Keratinocyte (primary cell): ENCODE results near the gene NPS. TPM values are rescaled to one million over a fixed set of nuclear protein-coding genes. Genes with fewer than 3 reads are reported as not detected.

Experiments
- DNase-seq: peaks from one replicate; pipeline ENCODE4 v3.0.0-alpha.2; 2011; ENCODE audit warnings: low read depth, missing footprints, low spot score
- FAIRE-seq: peaks from 2 replicates; lab custom pipeline; 2011; peaks lifted over from hg19 to GRCh38; lab: Jason Lieb, UNC
- H2AFZ ChIP-seq: 2 replicates; pipeline ENCODE4 v1.6.0; 2012; ENCODE audit warnings: low read length, control low read depth, inconsistent platforms; ENCODE audit not compliant: control insufficient read depth
- H3K27ac ChIP-seq: 2 replicates; pipeline ENCODE4 v1.5.1; 2011; ENCODE audit warnings: low read length; ENCODE audit not compliant: control insufficient read depth, insufficient read depth
- H3K27me3 ChIP-seq: 3 replicates; pipeline ENCODE4 v1.6.0; 2011; ENCODE audit warnings: low read length; ENCODE audit not compliant: control insufficient read depth, insufficient read depth; ENCODE audit errors: extremely low read depth
- H3K36me3 ChIP-seq, 2 experiments: 2 replicates in 1 of 2; 3 replicates in 1 of 2; pipeline ENCODE4 v1.5.1; 2011; ENCODE audit warnings: low read length in 2 of 2, mild to moderate bottlenecking in 1 of 2; ENCODE audit not compliant: control insufficient read depth in 2 of 2, insufficient read depth in 2 of 2; ENCODE audit errors: extremely low read depth in 1 of 2
- H3K4me1 ChIP-seq: 3 replicates; pipeline ENCODE4 v1.5.1; 2011; ENCODE audit warnings: low read length; ENCODE audit not compliant: control insufficient read depth, insufficient read depth; ENCODE audit errors: extremely low read depth
- H3K4me2 ChIP-seq: 3 replicates; pipeline ENCODE4 v1.6.0; 2011; ENCODE audit warnings: low read depth, low read length; ENCODE audit not compliant: control insufficient read depth, insufficient read depth; ENCODE audit errors: extremely low read depth
- H3K4me3 ChIP-seq, 3 experiments: fragments of 200-600 bp in 1 of 3; sonication (generic) in 1 of 3; 2 replicates in 2 of 3; 3 replicates in 1 of 3; pipeline ENCODE4 v1.5.1; 2011 to 2016; ENCODE audit warnings: low read length in 3 of 3, mild to moderate bottlenecking in 3 of 3, control low read depth in 2 of 3, inconsistent platforms in 1 of 3, low read depth in 1 of 3, mixed read lengths in 1 of 3, mixed run types in 1 of 3, moderate library complexity in 1 of 3; ENCODE audit not compliant: control insufficient read depth in 2 of 3, insufficient read depth in 2 of 3; ENCODE audit errors: extremely low read depth in 1 of 3
- H3K79me2 ChIP-seq: 2 replicates; pipeline ENCODE4 v1.6.0; 2012; ENCODE audit warnings: low read length; ENCODE audit not compliant: control insufficient read depth, insufficient read depth
- H3K9ac ChIP-seq: 3 replicates; pipeline ENCODE4 v1.6.0; 2011; ENCODE audit warnings: low read length; ENCODE audit not compliant: control insufficient read depth, insufficient read depth; ENCODE audit errors: extremely low read depth
- H3K9me1 ChIP-seq: 3 replicates; pipeline ENCODE4 v1.6.0; 2011; ENCODE audit warnings: low read length; ENCODE audit not compliant: control insufficient read depth, insufficient read depth; ENCODE audit errors: extremely low read depth
- H3K9me3 ChIP-seq: 2 replicates; pipeline ENCODE4 v1.5.1; 2012; ENCODE audit warnings: low read depth, low read length; ENCODE audit not compliant: control insufficient read depth
- H4K20me1 ChIP-seq: 3 replicates; pipeline ENCODE4 v1.6.0; 2011; ENCODE audit warnings: low read length; ENCODE audit not compliant: control insufficient read depth, insufficient read depth; ENCODE audit errors: extremely low read depth
- EZH2 ChIP-seq: IDR thresholded peaks from one replicate; pipeline ENCODE4 v1.6.1; 2012; ENCODE audit warnings: inconsistent platforms, mild to moderate bottlenecking, low read length, moderate library complexity
- dilution Hi-C: fragments of 300-500 bp; cut with MboI; formaldehyde crosslinking; loops from one replicate; pipeline ENCODE4 v1.7.0; 2020; ENCODE audit warnings: low sequenced_read_pairs; ENCODE audit not compliant: extremely low pct_ligation_motif_present
- polyA plus RNA-seq, 5 experiments: library from polyadenylated mRNA; depleted of rRNA in 3 of 5; stranded (reverse) in 3 of 5; stranded (forward) in 1 of 5; unstranded in 1 of 5; fragments of >200 nt; gene quantifications; 1 replicate in 1 of 5; 2 replicates in 3 of 5; 3 replicates in 1 of 5; pipeline versions ENCODE4 v1.2.1 to v1.2.3, GENCODE V29; 2011 to 2012; ENCODE audit warnings: missing spikeins in 2 of 5, low read depth in 1 of 5, low replicate concordance in 1 of 5
- TF ChIP-seq, protein P1 (sequence below), 3 experiments: IDR thresholded peaks in 1 of 3; conservative IDR thresholded peaks in 1 of 3; optimal IDR thresholded peaks in 1 of 3; 2 replicates in 2 of 3; 3 replicates in 1 of 3; pipeline versions ENCODE3 to v1.5.1; 2011; ENCODE audit warnings: low read length in 3 of 3, mild to moderate bottlenecking in 3 of 3, moderate library complexity in 2 of 3, control low read depth in 1 of 3, inconsistent platforms in 1 of 3; ENCODE audit not compliant: insufficient read depth in 2 of 3; ENCODE audit errors: extremely low read depth in 1 of 3

NPS gene
- polyA plus RNA-seq, 1 donor (not counting 4 experiments of a cell fraction or from before 2014, with no cell fraction given) = not detected

- H3K36me3 ChIP-seq = no peaks in the 10 kb centered on the region
- FAIRE-seq (no peak), DNase-seq (no peak)
- no peaks in the 10 kb centered on the region for H4K20me1 ChIP-seq
- peaks cover 1% of the 10 kb centered on the region for H3K9me3 ChIP-seq
- H3K9me1 ChIP-seq = no peaks in the 10 kb centered on the region
- no peak overlapping the region for H3K4me3 ChIP-seq
- H3K4me1 ChIP-seq = no peaks in the 10 kb centered on the region
- H3K79me2 ChIP-seq = no peaks in the 10 kb centered on the region
- dilution Hi-C loops = no loop called here
- H3K27ac ChIP-seq = no peak overlapping the region
- H2AFZ ChIP-seq = no peak overlapping the region
- no peaks in the 10 kb centered on the region for H3K27me3 ChIP-seq
- H3K9ac ChIP-seq = no peak overlapping the region
- no peak overlapping the region for H3K4me2 ChIP-seq
- no peak for TF ChIP-seq EZH2
- TF ChIP-seq, protein P1, sequence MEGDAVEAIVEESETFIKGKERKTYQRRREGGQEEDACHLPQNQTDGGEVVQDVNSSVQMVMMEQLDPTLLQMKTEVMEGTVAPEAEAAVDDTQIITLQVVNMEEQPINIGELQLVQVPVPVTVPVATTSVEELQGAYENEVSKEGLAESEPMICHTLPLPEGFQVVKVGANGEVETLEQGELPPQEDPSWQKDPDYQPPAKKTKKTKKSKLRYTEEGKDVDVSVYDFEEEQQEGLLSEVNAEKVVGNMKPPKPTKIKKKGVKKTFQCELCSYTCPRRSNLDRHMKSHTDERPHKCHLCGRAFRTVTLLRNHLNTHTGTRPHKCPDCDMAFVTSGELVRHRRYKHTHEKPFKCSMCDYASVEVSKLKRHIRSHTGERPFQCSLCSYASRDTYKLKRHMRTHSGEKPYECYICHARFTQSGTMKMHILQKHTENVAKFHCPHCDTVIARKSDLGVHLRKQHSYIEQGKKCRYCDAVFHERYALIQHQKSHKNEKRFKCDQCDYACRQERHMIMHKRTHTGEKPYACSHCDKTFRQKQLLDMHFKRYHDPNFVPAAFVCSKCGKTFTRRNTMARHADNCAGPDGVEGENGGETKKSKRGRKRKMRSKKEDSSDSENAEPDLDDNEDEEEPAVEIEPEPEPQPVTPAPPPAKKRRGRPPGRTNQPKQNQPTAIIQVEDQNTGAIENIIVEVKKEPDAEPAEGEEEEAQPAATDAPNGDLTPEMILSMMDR (optimal IDR thresholded peaks at IDR 0.05 in 1 of 3, IDR thresholded peaks at IDR 0.05 in 1 of 3, conservative IDR thresholded peaks at IDR 0.05 in 1 of 3; ENCODE audit: extremely low read depth in 1 of 3, insufficient read depth in 2 of 3, low read length in 3 of 3) = no peak
Measured at GRCh38 chr10:127556916-127557315, 7.8 kb downstream of the NPS start.

GRCh38 chr10:127561647-127562046, 12.5 kb downstream of the NPS start:
- dilution Hi-C loops = no loop called here
- no peak for TF ChIP-seq EZH2
- TF ChIP-seq, protein P1 (optimal IDR thresholded peaks at IDR 0.05 in 1 of 3, IDR thresholded peaks at IDR 0.05 in 1 of 3, conservative IDR thresholded peaks at IDR 0.05 in 1 of 3; ENCODE audit: extremely low read depth in 1 of 3, insufficient read depth in 2 of 3, low read length in 3 of 3) = no peak

More at GRCh38 chr10:127561647-127562046, 12.5 kb downstream of the NPS start:
- Histone ChIP-seq H3K9me1 (no peaks in the 10 kb centered on the region), H3K36me3 (no peaks in the 10 kb centered on the region), H3K4me3 (no peak overlapping the region), H3K27me3 (no peaks in the 10 kb centered on the region), H3K4me1 (no peaks in the 10 kb centered on the region), H2AFZ (no peak overlapping the region), H3K27ac (no peak overlapping the region), H3K9me3 (no peaks in the 10 kb centered on the region), H3K4me2 (no peak overlapping the region), H3K79me2 (no peaks in the 10 kb centered on the region), H3K9ac (no peak overlapping the region), H4K20me1 (no peaks in the 10 kb centered on the region)
- DNase-seq (no peak), FAIRE-seq (no peak)
